Fibroblast of pulmonary artery (primary cell): ENCODE measurements around the gene FUS.

ENCODE experiments used
- DNase-seq: peaks from one replicate; pipeline ENCODE4 v3.0.0-alpha.2; 2010; ENCODE audit warnings: low read depth
- H3K4me3 ChIP-seq: replicated peaks from 2 replicates; pipeline ENCODE4 v1.5.1; 2011; ENCODE audit warnings: low read depth, mild to moderate bottlenecking, control low read depth, low read length, moderate library complexity
- CTCF ChIP-seq: IDR thresholded peaks from 2 replicates; pipeline ENCODE4 v1.5.1; 2011; ENCODE audit warnings: mild to moderate bottlenecking, control low read depth, low read length, inconsistent platforms; ENCODE audit errors: missing control alignments

FUS gene

GRCh38 chr16:31238041-31238440, 58.1 kb downstream of the FUS start:
- no peak for TF ChIP-seq CTCF
- DNase-seq: no peak

More at GRCh38 chr16:31238041-31238440, 58.1 kb downstream of the FUS start:
- no peak overlapping the region for H3K4me3 ChIP-seq
